Stimulated activated CD8-positive, alpha-beta memory T cell treated with anti-CD3 and anti-CD28 coated beads, Interleukin-7, amount 100 ng/mL, for 48 hours (primary cell): ENCODE measurements around the gene GADD45G.

ENCODE experiments used
- DNase-seq, 2 donors: peaks; one replicate each; pipeline ENCODE4 v3.0.0-alpha.2; 2020; ENCODE audit warnings: low read depth in 1 of 2; ENCODE audit errors: extremely low read depth in 1 of 2

The GADD45G gene

GRCh38 chr9:89608641-89609335, 4.0 kb downstream of the GADD45G start:
- no peak for DNase-seq

GRCh38 chr9:89609426-89610006, 4.7 kb downstream of the GADD45G start:
- DNase-seq = no peak

- no peak for DNase-seq
Observed at GRCh38 chr9:89610391-89610925, 5.6 kb downstream of the GADD45G start.

- DNase-seq = no peak
Observed at GRCh38 chr9:89611425-89611824, 6.6 kb downstream of the GADD45G start.

- no peak for DNase-seq
Observed at GRCh38 chr9:89612566-89613278, 7.9 kb downstream of the GADD45G start.

- no peak for DNase-seq
Observed at GRCh38 chr9:89613912-89614892, 9.4 kb downstream of the GADD45G start.

- no peak for DNase-seq
Observed at GRCh38 chr9:89615661-89616060, 10.8 kb downstream of the GADD45G start.

- DNase-seq = no peak
Observed at GRCh38 chr9:89616411-89616810, 11.6 kb downstream of the GADD45G start.

GRCh38 chr9:89617978-89618377, 13.2 kb downstream of the GADD45G start:
- no peak for DNase-seq

- DNase-seq = no peak
Observed at GRCh38 chr9:89619019-89619418, 14.2 kb downstream of the GADD45G start.

GRCh38 chr9:89619424-89620138, 14.8 kb downstream of the GADD45G start:
- no peak for DNase-seq

- no peak for DNase-seq
Observed at GRCh38 chr9:89621031-89621430, 16.2 kb downstream of the GADD45G start.

GRCh38 chr9:89621676-89622075, 16.9 kb downstream of the GADD45G start:
- DNase-seq = no peak

GRCh38 chr9:89622933-89623861, 18.4 kb downstream of the GADD45G start:
- DNase-seq = no peak

GRCh38 chr9:89623925-89624420, 19.2 kb downstream of the GADD45G start:
- DNase-seq = no peak

- no peak for DNase-seq
Observed at GRCh38 chr9:89625721-89626687, 21.2 kb downstream of the GADD45G start.

- DNase-seq = no peak
Observed at GRCh38 chr9:89626741-89627265, 22.0 kb downstream of the GADD45G start.
